ENCODE measurements around the gene MAGOH.
A peak's percentile ranks its signal among the peaks of the same experiment; 100 is the strongest.

Gene MAGOH

DNA sequence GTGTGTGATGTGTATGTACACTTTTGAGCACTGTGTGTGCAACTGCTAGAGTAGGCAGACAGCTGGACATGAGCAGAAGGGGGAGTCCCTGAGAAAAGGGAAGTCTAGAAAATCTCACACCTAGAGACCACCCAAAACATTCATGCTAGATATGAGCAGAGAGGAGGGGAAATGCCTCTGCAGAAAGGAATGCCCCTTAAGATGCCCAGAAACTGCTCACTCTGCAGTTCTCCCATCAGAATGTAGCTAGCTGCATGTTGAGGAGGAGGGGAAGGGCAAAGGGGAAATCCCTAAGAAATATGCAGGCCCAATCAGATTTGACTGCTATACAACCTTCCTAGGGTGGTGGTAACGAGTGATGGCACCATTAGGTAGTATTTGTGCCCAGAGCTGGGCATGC, 31.8 kb upstream of the MAGOH start:
- no peak for DNase-seq

GRCh38 chr1:53267761-53268160, 29.4 kb upstream of the MAGOH start:
- no peak for DNase-seq

- no peak for DNase-seq
These were observed 27.7 kb upstream of the MAGOH start for GRCh38 chr1:53266038-53266437.

GRCh38 chr1:53265581-53265980, 27.3 kb upstream of the MAGOH start:
- DNase-seq: no peak

DNA sequence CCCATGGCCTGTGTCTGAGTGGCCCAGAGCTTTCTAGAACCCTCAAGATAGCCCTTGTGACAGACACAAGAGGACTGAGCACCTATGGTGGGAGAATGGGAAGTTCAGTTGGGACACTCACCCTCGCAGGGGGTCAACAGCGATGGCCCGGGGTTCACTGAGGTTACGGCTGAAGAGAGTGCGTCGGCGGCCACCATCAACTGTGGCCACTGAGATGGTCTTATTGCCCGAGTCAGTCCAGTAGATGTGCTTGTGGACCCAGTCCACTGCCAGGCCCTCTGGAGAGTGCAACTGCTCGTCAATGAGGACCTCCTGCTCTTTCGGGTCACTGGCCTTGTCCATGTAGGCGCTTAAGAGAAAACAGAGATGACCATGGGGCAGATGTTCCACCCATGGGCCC, 25.7 kb upstream of the MAGOH start:
- DNase-seq: no peak

DNA sequence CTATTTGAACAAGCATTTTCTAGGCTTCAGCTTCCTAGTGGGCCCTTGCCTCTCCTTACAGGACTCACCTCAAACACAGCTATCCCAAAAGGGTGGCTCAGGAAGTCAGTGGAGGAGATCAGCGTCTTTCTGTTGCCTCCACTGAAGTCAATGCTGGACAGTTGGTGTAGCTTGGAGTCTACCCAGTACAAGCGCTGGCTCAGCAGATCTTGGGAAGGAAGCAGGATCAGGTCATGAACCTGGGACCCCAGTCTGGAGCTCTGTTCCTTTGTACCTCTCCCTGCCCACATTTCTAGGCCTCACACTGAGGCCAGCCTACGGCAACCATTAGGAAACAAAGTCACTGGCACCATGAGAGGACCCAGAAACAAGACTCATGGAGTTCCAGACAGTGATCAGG, 23.7 kb upstream of the MAGOH start:
- no peak for DNase-seq

- DNase-seq: no peak
These were observed 22.4 kb upstream of the MAGOH start for GRCh38 chr1:53260631-53261247.

- no peak for DNase-seq
These were observed 21.6 kb upstream of the MAGOH start for GRCh38 chr1:53259932-53260331.

GRCh38 chr1:53258216-53258615, 19.9 kb upstream of the MAGOH start:
- DNase-seq: no peak

- DNase-seq: no peak
These were observed 19.2 kb upstream of the MAGOH start for GRCh38 chr1:53257454-53258081.

GRCh38 chr1:53256511-53257453, 18.5 kb upstream of the MAGOH start:
- no peak for DNase-seq

- DNase-seq: no peak
These were observed 16.7 kb upstream of the MAGOH start for GRCh38 chr1:53255031-53255430.

GRCh38 chr1:53254011-53254640, 15.8 kb upstream of the MAGOH start:
- no peak for DNase-seq

GRCh38 chr1:53250325-53250724, 12.0 kb upstream of the MAGOH start:
- DNase-seq: no peak

GRCh38 chr1:53249706-53250105, 11.4 kb upstream of the MAGOH start:
- DNase-seq: no peak

- no peak for DNase-seq
These were observed 8.2 kb upstream of the MAGOH start for GRCh38 chr1:53246261-53247134.

- DNase-seq: no peak
These were observed 5.8 kb upstream of the MAGOH start for GRCh38 chr1:53244141-53244540.

DNA sequence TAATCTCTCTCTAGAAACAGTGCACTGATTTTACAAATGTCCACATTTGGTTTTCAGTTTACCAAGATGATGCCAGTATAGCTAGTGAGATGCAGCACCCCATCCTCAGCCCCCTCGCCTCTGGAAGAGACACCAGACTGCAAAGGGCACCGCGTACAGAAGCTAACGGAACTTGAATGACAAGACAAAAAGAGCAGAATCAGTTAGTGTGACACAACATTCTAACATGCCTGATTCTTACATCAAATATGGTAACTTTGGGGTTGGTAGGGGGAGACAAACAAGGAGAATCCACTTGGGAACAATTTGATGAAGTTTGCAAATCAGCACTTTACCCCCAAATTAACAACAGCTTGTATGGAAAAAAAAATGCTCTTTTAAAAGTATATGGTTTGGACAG, 4.1 kb upstream of the MAGOH start:
- no peak for DNase-seq

- no peak for DNase-seq
These were observed 3.5 kb upstream of the MAGOH start for GRCh38 chr1:53241828-53242227.

DNA sequence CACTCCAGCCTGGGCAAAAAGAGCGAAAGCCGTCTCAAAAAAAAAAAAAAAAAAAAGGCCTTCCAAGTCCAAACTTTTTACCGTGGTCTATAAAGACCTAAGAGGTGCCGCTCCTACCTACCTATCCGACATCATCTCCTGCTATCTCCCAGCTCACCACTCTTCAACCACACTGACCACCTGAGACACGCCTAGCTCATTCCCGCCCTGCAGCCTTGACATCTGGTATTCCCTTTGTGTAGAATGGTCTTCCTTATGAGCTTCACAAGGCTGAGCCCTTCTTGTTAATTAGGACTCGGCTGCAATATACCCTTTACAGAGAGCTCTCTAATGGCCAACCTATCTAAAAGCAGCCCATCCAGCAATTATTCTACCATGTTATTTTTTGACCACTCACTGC, 680 bp downstream of the MAGOH start:
- DNase-seq: no peak

GRCh38 chr1:53220962-53221286, 17.4 kb downstream of the MAGOH start:
- DNase-seq: no peak

- peak; percentile 88 for DNase-seq
These were observed 18.0 kb downstream of the MAGOH start, which contains the start of gene CZIB for GRCh38 chr1:53220171-53220961. CZIB (minus strand) TSS chr1:53220634; CDS start chr1:53220575, 59 bp downstream.

All from NCI-H1092 treated with DMSO at 0.1 percent for 48 hours (cell line).